Hematopoietic multipotent progenitor cell treated with erythropoietin and hydrocortisone succinate and interleukin-3 and kit ligand, for 6 days (in vitro differentiated cells): ENCODE results near the gene LSM14B.

Source experiments
- DNase-seq: peaks from one replicate; pipeline ENCODE4 v3.0.0-alpha.2; 2015

LSM14B gene

DNA sequence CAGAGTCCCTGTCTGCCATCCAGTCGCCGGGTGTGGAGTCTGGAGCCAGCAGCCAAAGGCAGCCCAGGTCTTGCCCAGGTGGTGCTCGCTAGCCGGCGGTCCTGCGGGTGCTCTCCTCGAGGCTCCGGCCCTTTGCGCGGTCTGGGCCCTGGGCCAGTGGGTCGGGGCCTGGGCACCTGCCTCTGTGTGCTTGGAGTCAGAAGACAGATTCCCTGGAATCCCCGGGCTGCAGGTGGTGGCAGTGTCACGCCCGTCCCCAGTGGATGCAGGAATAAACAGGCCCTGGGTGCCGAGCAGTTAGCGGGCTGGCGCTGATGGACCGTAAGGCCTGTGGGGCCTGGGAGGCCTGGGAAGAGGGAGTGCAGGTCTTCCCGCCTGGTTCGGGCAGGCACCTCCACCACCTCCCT is 26.6 kb downstream of the LSM14B start:
- DNase-seq, result no peak

DNA sequence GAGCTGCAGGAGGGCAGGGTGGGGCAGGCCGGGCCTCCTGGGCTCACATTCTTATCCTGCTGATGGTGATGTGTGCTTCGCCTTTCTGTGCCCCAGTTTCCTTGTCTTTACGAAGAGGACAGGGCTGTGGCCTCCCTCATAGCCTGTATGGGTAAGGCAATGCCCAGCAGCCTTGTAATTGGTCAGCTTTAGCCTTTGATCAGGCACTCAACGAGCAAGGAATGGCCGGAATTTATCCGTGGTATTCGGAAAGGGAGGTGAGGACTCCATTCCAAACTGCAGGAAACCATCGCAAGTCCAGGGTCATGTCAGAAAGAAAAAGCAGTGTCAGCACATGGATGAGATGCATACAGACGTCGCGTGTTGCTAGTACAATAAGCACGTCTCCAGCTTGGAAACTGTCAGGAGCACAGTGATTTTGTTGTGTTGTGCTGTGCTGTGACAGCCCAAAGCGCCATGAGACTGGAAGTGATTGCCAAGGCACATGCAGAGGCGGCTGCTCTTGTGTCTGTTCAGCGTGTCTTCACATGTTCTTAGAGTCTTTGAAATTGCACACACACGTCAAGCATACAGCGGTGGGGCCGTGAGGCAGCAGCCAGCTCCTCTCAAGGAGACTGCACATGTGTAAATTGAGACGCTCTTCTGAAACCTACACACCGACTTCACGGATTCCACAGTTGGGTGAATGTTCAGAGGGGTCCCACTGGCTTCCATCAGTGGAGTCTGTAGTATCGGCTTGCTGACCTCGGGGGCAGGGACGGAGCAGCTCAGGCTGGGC is 27.4 kb downstream of the LSM14B start:
- no peak for DNase-seq

DNA sequence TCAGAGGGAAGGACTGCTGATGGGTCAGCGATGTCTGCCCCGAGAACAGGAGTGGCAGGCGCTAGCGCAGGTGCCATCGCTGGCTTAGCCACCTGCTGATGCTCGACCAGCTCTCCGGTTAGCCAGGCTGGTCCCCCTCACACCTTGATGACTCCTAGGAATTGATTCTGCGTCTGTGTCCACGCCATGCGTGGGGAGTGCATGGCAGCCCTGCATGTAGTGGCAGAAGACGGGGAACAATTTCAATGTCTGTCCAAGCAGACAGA is 28.0 kb downstream of the LSM14B start:
- DNase-seq, result no peak

DNA sequence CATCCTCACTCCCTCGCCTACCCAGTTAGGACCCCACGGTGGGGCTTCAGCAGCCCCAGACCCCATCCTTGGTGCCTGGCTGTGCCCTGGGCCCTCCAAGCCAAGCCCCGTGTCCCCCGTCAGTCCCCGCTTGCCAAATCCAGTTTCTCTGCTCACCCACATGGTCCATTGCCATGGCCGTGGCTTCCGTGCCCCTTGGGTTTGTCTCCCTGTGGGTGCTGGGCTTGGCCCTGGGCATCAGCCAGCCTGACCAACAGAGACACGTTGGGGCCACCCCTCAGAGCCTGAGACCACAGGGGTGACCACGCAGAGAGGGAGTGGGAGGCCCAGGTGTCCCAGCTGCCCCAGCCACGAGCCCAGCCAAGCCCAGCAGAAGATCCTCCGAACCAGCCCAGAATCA is 28.9 kb downstream of the LSM14B start:
- DNase-seq, result no peak

- no peak for DNase-seq
Measured at GRCh38 chr20:62151835-62152364, 29.6 kb downstream of the LSM14B start.

GRCh38 chr20:62155428-62156253 is 33.4 kb downstream of the LSM14B start:
- DNase-seq, result no peak

DNA sequence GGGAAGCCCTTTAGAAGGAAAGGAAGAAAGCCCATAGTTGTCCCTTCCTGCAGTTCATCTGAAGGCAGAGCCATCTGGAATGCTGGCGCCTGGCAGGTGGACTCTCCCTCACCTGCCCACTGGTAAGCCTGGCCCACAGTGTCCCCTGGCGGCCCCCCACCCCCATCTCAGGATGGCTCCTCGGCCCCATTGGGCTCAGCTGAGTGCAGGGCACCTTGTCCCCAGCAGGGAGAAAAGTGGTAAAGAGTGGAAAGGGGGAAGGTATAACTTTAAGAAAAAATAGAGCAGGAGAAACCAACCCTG is 33.9 kb downstream of the LSM14B start:
- no peak for DNase-seq

DNA sequence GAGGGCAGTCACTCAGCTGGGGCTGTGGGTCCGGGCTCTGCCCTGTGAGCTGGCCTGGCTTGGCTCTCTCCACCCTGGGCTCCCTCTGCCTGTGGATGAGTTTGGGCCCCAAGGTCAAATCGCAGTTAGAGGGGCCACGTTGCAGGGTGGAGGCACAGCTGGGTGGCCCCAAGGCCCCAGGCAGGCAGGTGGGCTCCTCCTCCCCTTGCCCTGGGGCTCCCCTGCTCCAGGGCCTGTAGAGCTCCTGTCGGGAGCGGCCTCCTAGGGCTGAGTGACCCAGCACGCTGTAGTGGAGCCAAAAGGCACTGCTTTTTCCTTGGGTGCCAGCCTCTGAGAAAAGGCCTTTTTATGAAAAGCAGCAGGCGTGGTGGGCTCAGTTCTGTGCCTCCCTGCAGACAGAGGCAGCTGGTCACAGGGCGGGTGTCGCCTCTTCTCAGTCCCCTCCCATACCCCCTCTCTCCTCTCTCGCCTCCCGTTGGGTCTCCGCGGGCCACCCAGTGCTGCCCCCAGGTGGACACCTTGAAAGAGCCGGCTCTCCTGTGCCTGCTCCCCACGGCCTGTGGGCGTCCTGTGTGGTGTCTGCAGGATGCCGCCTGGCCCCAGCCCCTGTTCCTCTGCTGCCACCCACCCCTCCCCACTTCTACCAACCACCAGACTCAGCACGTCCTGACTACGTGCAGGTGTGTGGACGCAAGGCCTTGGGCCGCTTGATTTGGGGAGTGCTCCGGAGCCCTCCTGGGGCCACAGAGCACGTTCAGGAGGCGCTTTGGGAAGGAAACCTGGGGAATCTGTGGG is 34.5 kb downstream of the LSM14B start:
- peak; percentile 85 for DNase-seq

DNA sequence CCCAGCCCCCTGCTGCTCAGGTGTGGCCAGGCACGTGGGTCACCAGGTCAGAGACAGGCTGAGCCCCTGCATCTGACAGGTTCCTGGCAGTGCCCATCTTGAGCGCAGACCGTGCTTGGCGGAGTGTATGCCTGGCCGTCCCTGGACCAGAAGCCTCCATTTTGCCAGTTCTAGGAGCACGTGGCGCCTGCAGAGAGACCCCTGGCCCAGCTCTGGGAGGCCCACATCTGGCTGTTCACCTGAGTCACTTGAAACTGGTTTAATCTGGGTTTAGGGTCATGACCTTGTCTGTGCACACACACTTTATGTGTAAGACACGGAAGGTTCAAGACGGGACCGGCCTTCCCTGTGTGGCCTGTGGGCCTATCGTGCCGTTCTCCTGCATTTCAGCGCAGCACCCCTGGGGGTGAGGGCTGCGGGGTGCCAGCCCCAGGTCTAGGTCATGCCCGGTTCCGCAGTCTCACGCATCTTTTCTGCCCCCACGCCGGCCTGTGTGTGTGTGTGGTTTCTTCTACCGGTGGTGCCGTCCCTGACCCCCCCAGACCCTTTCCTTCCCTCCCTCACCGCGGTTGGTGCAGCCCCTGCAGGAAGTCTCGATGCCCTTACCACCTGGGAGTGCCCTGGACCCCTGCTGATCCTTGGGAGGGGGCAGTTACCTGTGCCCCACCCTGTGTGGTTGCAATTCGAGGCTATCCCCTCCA is 35.3 kb downstream of the LSM14B start:
- no peak for DNase-seq

DNA sequence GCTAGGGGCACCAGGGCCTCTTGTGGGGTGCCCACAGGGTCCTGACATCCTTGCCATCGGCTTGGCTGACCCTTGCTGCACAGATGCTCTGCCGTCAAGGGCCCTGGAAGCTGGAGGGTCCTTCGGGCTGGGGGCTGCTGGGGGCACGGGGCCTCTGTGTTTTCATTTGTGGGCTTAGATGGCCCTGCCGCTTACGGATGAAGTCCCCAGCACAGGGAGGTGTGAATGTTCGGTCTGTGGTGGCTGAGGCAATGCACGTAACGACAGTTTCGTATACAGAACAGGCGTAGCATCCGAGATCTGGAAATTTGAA is 35.8 kb downstream of the LSM14B start:
- DNase-seq, result no peak

DNA sequence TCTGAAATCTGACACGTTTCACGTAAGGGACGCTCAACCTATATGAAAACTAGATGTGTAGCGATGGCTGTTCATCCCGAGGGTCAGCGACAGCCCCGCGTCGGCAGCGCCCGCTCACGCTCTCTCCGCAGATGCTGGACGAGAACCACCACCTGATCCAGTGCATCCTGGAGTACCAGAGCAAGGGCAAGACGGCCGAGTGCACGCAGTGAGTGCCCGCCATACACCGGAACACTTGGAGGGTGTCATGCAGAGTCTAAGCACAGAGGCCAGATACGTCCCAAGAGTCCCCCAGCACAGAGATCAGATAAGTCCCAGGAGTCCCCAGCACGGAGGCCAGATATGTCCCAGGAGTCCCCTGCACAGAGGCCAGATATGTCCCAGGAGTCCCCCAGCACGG is 36.3 kb downstream of the LSM14B start:
- DNase-seq, result no peak

GRCh38 chr20:62159052-62159451 is 36.8 kb downstream of the LSM14B start:
- DNase-seq, result no peak

GRCh38 chr20:62159839-62160238 is 37.6 kb downstream of the LSM14B start:
- no peak for DNase-seq

GRCh38 chr20:62160253-62160652 is 38.0 kb downstream of the LSM14B start:
- no peak for DNase-seq

DNA sequence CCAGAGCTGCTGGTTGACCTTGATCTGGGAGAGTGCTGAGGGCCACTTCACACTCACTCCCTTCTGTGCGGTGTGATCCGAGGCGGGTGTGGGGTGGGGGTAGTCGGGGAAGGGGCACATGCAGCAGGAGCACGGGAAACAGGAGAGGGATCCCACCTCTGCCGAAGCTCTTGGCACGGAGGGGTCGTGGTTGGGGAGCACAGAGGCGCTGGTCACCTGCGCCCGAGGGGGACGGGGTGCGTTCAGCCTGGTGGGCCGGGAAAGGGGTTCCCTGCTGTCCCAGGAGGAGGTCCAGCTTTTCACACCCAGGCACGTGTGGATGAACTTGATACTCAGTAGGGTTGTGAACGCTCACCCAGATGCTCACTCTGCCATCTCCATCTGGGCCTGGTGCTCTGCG is 38.6 kb downstream of the LSM14B start:
- DNase-seq, result no peak

DNA sequence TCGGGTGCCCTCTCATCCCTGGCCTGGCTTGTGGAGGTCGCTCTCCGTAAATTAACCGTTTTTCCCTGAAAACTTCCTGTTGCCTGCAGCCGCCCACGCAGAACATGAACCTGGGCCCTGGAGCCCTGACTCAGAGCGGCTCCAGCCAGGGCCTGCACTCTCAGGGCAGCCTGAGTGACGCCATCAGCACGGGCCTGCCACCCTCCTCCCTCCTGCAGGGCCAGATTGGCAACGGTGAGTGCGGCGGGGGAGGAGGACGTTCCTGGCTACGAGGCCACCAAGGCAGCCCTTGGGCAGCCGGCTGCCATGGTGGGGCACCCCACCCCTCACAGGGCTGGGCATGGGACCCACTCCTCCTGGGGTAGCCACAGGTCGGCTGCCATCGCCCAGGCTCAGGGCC is 39.1 kb downstream of the LSM14B start:
- no peak for DNase-seq

GRCh38 chr20:62162765-62163484 is 40.6 kb downstream of the LSM14B start:
- DNase-seq, result no peak

DNA sequence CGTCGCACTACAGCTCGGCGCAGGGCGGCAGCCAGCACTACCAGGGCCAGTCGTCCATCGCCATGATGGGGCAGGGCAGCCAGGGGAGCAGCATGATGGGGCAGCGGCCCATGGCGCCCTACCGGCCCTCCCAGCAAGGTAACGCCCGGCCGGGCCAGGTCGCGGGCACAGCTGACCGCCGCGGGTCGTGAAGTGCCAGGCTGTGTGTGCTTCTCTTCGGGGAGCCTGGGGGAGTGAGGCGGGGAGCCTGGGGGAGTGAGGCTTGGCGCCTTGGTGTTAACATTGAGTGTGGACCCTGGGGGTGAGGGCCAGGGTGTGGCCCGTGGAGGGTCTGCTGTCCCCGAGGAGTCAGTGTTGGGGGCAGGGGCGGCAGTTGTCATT is 41.2 kb downstream of the LSM14B start:
- no peak for DNase-seq

DNA sequence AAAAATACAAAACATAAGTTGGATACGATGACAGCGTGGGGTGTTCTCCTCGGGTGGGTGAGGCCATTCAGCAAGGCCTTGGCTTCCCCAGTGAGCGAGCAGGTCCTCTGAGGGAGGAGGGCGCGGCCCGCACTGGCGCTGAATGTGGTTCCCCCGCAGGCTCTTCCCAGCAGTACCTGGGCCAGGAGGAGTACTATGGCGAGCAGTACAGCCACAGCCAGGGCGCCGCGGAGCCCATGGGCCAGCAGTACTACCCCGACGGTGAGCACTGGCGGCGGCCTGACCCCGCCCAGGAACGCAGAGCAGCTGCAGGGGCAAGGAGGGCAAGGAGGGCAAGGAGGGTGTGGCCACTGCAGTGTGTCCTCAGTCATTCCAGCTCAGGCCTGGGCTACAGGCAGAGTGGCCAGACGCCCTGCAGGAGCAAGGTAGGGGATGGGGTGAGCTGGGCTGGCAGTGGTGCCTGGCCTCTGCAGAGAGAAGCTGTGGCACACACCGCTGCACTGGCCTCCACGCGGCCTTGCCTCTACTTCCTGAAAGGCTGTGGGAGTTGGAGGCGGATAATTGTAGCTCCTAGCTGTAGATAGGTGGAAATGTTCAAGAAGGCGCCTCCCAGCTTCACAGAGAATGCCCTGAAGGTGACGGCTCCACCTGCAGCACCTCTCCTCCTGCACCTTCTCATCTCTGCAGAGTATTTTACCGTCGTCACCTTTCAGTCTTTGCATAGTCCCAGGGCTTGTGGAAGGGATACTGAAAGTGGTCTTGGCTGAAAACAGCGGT is 41.9 kb downstream of the LSM14B start:
- no peak for DNase-seq

- DNase-seq, result no peak
Measured at GRCh38 chr20:62164879-62165761, 42.8 kb downstream of the LSM14B start.
